M059J (cell line): ENCODE data around the gene SYT12. TPM values are rescaled to one million over a fixed set of nuclear protein-coding genes. Genes with fewer than 3 reads are reported as not detected.

ENCODE experiments used
- DNase-seq: peaks from one replicate; pipeline ENCODE4 v3.0.0-alpha.2; 2012; ENCODE audit warnings: low read depth
- total RNA-seq: library from RNA; depleted of rRNA; stranded (reverse); fragments of >200 nt; shearing (Covaris generic); gene quantifications from 2 replicates; pipeline ENCODE4 v1.2.3, GENCODE V29; 2014

SYT12 gene
- total RNA-seq, 1 experiment from 2014 or later, result 2.3 TPM

DNA sequence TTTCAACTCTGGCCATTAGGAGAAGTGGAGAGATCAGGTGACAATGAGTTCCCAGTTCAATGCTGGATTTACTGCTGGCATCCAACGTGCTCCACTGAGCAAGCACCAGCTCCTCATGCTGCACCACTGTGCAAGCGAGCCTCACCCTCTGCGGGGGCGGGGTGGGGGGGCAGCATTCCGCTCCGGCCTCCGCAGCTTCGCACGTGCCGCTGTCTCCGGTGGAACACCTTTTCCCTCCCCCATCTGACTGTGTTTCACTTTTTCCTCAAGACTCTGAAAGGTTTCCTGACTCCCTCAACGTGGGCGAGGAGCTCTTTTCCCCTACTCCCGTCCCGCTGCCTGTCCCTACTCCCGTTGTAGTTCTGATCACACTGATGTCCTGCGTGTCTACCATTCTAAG is 32.9 kb downstream of the SYT12 start:
- no peak for DNase-seq

- no peak for DNase-seq
Observed at GRCh38 chr11:67056267-67057204, 33.6 kb downstream of the SYT12 start, which contains the start of gene RHOD. TSS of gene RHOD (plus strand) at chr11:67056847. CDS start at chr11:67056903, 56 bp downstream.

GRCh38 chr11:67057205-67057672 is 34.3 kb downstream of the SYT12 start:
- no peak for DNase-seq

- no peak for DNase-seq
Observed at GRCh38 chr11:67058506-67058905, 35.6 kb downstream of the SYT12 start.

- peak; percentile 38 for DNase-seq
Observed at GRCh38 chr11:67059671-67060070, 36.7 kb downstream of the SYT12 start.

DNA sequence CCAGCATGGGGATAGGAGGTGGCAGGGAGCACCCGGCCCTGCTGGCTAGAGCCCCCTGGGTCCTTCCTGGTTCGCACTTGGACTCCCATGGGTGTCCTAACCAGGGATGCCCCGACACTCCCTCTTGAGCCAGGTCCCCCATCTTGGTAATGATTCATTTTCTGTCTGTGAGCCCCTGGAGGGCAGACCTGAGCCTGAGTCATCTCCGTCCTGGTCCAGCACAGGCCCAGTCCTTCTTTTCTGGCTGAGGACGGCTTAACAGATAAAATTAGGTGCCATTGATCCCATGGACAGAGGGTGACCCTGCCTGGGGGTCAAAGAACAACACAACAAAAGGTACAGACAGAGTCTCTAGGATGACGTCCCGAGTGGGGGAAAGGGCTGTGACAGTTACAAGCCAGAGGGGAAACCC is 37.2 kb downstream of the SYT12 start:
- peak; percentile 77 for DNase-seq

DNA sequence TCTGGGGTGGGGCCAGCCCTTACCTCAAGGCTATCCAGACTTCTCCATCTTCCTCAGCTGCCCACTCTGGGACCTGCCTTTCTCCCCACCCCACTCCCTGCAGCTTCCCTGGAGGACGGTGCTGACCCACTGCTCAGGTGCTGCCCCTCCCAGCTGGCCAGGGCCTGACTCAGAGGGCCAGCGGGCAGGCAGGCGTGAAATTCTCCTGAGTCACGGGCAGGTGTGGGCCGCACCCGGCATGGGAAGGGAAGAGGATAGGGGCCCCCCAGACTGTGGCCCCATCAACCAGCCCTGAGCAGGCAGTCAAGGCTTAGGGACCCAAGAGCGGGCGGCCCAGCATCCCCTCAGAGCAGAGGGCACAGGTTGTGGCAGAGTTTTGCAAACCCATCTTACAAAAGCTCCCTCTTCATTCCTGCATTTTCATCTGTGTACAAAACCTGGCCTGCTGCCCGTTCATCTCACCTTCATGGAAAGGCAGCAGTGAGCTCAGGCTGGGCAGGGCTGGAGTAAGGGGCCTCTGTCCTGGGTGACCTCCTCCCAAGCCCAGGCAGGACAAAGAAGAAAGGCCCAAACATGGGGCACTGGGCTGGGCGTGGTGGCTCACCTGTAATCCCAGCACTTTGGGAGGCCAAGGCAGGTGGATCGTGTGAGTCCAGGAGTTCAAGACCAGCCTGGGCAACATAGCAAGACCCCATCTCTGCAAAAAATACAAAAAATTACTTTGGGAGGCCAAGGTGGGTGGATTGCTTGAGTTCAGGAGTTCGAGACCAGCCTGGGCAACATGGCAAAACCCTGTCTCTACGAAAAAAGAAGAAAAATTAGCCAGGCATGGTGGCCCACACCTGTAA is 39.8 kb downstream of the SYT12 start:
- DNase-seq, result peak; percentile 56

DNA sequence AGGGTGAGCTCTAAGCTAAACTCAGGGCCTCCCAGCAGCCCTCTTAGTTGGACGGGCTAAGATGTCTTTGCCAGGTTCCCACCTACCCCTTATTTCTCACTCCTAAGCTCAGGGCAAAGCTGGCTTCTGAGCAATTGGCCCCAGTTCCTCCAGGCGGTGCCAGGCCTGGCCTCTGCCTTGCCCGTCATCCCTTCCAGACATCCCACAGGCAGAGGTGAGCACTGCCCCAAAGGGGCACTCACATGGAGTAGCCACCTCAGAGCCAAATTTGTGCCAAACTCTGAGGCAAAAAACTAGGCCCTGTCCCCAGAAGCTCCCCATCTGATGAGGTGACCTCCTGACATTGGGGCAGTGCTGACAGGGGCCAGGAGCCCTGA is 43.4 kb downstream of the SYT12 start:
- DNase-seq, result no peak

- DNase-seq, result peak; percentile 62
Observed at GRCh38 chr11:67071420-67072284, 48.7 kb downstream of the SYT12 start.

- no peak for DNase-seq
Observed at GRCh38 chr11:67072295-67072694, 49.4 kb downstream of the SYT12 start.

DNA sequence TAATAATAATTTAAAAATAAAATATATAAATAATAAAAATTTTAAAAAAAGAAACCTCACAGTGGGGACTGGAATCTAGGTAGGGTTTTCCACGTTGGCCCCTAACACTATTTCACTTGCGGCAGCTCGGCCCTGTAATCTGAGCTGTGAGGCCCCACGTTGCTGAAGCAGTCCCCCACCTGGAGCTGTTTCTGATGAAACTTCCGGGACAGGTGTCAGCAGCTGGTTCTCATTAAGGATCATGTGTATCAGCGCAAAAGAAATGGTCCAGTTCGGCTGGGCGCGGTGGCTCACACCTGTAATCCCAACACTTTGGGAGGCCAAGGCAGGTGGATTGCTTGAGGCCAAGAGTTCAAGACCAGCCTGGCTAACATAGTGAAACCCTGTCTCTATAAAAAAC is 51.0 kb downstream of the SYT12 start:
- no peak for DNase-seq

- DNase-seq, result no peak
Observed at GRCh38 chr11:67076202-67076601, 53.3 kb downstream of the SYT12 start.

DNA sequence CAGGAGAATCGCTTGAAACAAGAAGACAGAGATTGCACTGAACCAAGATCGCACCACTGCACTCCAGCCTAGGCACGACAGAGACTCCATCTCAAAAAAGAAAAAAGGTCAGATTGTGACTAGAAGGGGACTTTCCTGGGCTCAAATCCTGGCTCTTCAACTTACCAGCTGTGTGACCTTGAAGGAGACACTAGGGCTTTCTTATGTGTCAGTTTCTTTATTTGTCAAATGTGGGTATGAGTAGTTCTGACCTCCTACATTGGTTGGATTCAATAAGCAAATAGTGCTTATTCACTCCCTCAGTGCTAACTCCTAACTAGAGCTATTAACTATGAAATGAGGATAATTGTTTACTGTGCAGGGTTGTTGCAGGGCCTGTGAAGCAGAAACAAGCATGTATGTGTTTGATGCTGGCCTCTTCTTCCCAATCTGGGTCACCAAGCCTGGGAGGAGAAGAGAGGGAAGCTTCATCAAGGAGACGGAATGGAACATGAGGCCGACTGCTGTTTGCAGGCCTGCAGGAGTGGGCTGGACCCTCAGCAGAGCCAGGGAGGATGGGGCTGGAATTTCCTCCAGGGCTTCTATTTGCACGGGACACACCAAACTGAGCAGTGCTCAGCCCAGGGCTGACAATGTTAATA is 56.3 kb downstream of the SYT12 start:
- no peak for DNase-seq

DNA sequence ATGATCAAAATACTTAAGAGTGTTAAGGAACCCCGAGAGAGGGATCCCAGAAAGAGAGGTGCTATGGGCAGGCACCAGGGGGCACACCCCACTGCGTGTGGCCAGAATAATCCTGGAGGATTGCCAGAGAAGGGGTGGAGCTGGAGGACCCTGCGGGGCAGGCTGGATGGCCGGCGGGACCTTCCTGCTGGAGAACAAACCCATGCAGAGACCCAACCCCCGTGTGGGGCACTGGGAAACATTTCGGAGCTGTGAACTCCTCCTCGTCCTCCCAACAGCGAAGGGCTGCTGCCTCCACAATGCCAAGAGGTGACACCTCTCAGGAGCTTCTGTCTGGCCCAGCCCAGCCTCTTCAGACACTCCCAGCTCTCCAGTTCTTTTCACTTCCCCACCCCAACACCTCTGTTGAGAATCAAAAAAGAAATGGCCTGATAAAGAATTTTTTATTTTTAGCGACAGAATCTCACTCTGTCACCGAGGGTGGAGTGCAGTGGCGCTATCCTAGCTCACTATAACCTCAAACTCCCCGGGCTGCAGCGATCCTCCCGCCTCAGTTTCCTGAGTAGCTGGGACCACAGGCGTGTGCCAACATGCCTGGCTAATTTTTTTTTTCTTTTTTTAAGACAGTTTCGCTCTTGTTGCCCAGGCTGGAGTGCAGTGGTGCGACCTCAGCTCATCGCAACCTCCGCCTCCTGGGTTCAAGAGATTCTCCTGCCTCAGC is 59.3 kb downstream of the SYT12 start:
- no peak for DNase-seq

DNA sequence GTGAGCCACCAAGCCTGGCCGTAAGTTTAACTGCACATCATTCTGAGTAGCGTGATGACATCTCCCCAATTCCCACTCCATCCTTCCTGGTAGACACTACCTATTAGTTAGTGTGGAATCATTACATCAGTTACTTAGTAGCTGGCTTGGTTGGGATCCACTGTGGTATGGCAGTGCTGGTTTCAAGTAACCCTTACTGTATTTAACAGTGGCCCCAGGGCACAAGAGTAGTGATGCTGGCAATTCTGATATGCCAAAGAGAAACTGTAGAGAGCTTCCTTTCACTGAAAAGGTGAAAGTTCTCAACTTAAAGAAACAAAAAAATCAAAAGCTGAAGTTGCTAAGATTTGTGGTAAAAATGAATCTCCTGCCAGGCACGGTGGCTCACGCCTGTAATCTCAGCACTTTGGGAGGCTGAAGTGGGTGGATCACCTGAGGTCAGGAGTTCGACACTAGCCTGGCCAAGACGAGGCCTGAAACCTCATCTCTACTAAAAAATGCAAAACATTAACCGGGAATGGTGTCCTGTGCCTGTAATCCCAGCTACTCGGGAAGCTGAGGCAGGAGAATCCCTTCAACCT is 60.9 kb downstream of the SYT12 start:
- DNase-seq, result peak; percentile 63

DNA sequence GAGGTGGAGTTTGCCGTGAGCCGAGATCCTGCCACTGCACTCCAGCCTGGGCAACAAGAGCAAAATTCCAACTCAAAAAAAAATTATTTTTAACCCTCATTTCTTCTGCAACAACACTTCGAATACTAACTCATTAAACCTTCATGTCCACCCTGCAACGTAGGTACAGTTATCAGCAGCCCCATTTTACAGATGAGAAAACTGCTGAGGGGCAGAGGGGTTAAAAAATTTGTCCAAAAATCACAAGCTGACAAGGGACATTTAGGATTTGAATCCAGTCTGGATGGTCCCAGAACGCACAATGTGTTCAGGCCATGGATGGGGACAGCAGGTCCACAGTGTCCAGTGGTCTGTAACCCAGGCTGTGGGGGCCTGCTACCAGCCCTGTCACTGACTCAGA is 62.7 kb downstream of the SYT12 start:
- no peak for DNase-seq

GRCh38 chr11:67090717-67091116 is 67.8 kb downstream of the SYT12 start:
- DNase-seq, result no peak

- no peak for DNase-seq
Observed at GRCh38 chr11:67095214-67095507, 72.2 kb downstream of the SYT12 start.

- no peak for DNase-seq
Observed at GRCh38 chr11:67098799-67099429, 76.0 kb downstream of the SYT12 start.
